Measurements from ENCODE around the gene ITCH.

DNA sequence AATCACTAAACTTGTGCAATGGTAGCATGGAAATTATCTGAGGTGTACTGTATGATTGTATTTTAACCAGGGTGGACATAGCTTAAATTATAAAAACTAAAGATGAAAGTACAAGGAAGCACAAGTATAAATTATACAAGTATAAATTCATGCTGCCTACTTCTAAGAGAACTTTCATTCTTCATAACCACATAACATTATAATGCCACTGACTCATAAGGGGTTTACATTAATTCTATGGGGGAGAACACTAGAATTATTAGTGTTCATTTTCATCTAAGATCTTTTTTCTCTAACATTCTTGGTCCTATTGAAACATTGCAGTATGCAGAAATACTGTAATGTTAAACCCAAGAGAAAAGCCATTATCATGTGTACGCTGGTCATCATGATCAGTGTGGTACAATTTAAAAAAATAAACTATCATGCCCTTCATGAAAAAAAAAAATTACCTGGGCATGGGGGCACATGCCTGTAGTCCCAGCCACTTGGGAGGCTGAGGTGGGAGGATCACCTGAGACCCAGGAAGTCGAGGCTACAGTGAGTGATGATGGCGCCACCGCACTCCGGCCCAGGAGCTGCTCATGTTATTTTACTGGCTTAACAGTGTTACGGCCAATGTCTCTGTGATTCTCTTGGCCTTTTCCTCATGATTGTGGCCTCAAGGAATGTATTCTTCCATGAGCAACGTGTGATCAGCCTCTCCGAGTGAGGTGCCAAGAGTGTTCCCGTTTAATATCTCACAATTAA is 34.0 kb upstream of the ITCH start:
- TF ChIP-seq POLR2A (IDR thresholded peaks at IDR 0.05) = no peak
- TF ChIP-seq, protein P1, sequence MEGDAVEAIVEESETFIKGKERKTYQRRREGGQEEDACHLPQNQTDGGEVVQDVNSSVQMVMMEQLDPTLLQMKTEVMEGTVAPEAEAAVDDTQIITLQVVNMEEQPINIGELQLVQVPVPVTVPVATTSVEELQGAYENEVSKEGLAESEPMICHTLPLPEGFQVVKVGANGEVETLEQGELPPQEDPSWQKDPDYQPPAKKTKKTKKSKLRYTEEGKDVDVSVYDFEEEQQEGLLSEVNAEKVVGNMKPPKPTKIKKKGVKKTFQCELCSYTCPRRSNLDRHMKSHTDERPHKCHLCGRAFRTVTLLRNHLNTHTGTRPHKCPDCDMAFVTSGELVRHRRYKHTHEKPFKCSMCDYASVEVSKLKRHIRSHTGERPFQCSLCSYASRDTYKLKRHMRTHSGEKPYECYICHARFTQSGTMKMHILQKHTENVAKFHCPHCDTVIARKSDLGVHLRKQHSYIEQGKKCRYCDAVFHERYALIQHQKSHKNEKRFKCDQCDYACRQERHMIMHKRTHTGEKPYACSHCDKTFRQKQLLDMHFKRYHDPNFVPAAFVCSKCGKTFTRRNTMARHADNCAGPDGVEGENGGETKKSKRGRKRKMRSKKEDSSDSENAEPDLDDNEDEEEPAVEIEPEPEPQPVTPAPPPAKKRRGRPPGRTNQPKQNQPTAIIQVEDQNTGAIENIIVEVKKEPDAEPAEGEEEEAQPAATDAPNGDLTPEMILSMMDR (IDR thresholded peaks at IDR 0.05) = no peak

Measured in body of pancreas (tissue), 4 donors.